Activated naive CD8-positive, alpha-beta T cell (primary cell): Measurements from ENCODE around the gene MED10.
A peak's percentile ranks its signal among the peaks of the same experiment; 100 is the strongest.

Experiments
- H3K27ac Mint-ChIP-seq: one replicate; pipeline ENCODE4 v1.8.0; 2021; ENCODE audit warnings: mixed read lengths
- H3K27me3 Mint-ChIP-seq: one replicate; pipeline ENCODE4 v1.8.0; 2021; ENCODE audit warnings: mixed read lengths
- H3K36me3 Mint-ChIP-seq: one replicate; pipeline ENCODE4 v1.8.0; 2021; ENCODE audit warnings: mixed read lengths
- H3K4me1 Mint-ChIP-seq: one replicate; pipeline ENCODE4 v1.8.0; 2021; ENCODE audit warnings: low read depth, mixed read lengths
- H3K4me3 Mint-ChIP-seq: one replicate; pipeline ENCODE4 v1.8.0; 2021; ENCODE audit warnings: mild to moderate bottlenecking, mixed read lengths
- H3K9me3 Mint-ChIP-seq: one replicate; pipeline ENCODE4 v1.8.0; 2021; ENCODE audit warnings: low read depth, mixed read lengths

MED10 gene, protein sequence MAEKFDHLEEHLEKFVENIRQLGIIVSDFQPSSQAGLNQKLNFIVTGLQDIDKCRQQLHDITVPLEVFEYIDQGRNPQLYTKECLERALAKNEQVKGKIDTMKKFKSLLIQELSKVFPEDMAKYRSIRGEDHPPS

DNA sequence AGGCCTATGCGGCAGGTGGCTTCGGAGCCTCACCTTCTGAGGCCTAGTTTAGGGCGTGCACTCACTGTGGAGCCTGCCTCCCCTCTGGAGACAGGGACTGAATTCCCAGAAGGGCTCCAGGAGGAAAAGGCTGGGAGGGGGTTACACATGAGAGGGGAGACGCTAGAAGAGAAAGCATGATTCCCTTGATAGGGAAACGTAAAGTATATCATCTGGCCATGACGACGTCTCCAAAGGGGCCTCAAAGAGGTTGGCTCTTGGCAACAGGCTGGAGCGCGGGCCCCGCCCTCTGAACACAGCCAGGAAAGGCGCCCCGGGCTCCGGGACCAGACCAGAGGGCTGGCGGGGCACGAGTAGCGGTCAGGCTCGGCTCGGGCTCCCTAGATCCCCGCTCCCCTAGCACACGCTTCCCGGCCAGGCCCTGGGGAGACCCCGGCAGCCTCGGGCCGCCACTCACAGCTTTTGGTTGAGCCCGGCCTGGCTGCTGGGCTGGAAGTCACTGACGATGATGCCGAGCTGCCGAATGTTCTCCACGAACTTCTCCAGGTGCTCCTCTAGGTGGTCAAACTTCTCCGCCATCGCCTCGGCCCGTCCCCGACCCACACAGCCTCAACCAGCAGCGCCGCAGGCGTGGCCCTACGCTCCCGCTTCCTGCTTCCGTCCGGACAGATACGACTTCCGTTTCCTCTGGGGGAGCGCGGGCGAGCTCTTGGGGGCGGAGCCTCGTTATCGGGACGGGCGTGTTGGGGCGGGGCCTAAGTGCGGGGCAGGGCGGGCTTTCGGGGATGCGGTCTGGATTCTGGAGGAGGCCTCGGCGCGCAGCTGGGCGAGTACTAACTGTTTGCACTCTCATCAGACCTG, at the start of gene MED10:
MED10 (minus strand) TSS at position 643 of the 861 bp plus-strand sequence; CDS start at position 579, 64 bp downstream.
- H3K4me1 Mint-ChIP-seq = peaks cover 52% of the 10 kb centered on the region
- peak within 1 kb of the TSS; percentile 99 for H3K4me3 Mint-ChIP-seq
- H3K9me3 Mint-ChIP-seq = no peaks in the 10 kb centered on the region
- H3K36me3 Mint-ChIP-seq = peaks cover 7% of the 10 kb centered on the region
- peak within 1 kb of the TSS; percentile 97 for H3K27ac Mint-ChIP-seq
- no peaks in the 10 kb centered on the region for H3K27me3 Mint-ChIP-seq

DNA sequence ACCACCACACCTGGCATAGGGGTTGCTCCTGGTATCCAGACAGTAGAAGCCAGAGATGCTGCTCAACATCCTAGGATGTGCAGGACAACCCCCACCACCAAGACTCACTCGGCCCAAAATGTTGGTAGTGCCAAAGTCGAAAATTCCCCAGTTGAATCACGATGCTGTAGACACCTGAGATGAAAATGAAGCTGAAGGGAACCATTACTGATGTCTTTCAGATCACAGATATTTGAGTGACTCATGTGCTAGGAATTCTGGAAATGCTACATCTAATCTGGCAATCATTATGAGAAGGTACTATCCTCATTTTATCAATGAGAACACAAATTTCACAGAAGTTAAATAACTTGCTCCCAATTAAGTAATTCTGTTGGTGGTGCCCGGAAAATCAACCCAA, 49.3 kb upstream of the MED10 start:
- Mint-ChIP-seq H3K4me1 (no peaks in the 10 kb centered on the region), H3K27ac (no peak overlapping the region), H3K27me3 (peaks cover 7% of the 10 kb centered on the region), H3K4me3 (no peak overlapping the region), H3K9me3 (no peaks in the 10 kb centered on the region), H3K36me3 (no peaks in the 10 kb centered on the region)

DNA sequence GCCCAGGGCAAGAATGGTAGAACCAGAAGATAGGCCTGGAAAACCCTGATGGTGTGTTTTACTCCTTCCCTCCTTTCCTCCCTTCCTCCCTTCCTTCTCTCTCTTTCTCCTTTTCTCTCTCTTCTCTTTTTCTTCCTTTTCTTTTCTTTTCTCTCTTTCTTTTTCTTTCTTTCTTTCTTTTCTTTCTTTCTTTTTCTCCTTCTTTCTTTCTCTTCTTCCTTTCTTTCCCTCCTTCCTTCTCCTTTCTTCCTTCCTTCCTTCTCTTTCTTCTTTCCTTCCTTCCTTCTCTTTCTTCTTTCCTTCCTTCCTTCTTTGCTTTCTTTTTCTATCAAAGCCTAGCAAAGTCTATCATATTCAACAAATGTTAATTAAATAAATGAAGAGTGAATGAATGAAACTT, 46.4 kb upstream of the MED10 start:
- Mint-ChIP-seq H3K27me3 (peaks cover 12% of the 10 kb centered on the region), H3K27ac (no peak overlapping the region), H3K4me1 (no peaks in the 10 kb centered on the region), H3K4me3 (no peak overlapping the region), H3K9me3 (no peaks in the 10 kb centered on the region), H3K36me3 (no peaks in the 10 kb centered on the region)

DNA sequence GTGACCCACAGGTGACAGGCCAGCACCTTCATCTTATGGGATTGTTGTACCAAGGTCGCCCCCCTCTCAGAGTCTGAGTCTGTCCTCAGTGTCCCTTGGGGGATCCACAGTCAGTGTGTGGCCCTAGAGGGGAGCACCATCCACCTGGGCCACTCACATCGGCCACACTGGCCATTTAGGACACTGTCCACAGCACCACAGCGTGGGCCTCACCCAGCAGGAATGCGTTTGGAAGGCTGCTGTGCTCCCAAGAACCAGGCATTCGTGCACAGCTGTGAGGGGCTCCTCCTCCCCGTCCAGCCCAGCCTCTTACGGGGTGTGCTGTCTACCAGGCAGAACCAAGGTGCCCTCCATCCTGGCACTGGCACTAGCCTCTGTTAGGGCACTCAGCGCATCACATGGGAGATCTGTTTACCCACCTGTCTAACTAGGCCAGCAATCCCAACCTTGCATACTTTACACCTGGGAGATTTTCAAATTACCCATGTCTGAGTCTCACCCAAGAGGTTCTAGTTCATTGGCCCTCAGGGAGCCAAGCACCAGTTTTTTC, 45.8 kb upstream of the MED10 start:
- Mint-ChIP-seq H3K36me3 (no peaks in the 10 kb centered on the region), H3K4me3 (no peak overlapping the region), H3K27me3 (peaks cover 10% of the 10 kb centered on the region), H3K4me1 (no peaks in the 10 kb centered on the region), H3K9me3 (no peaks in the 10 kb centered on the region), H3K27ac (no peak overlapping the region)

DNA sequence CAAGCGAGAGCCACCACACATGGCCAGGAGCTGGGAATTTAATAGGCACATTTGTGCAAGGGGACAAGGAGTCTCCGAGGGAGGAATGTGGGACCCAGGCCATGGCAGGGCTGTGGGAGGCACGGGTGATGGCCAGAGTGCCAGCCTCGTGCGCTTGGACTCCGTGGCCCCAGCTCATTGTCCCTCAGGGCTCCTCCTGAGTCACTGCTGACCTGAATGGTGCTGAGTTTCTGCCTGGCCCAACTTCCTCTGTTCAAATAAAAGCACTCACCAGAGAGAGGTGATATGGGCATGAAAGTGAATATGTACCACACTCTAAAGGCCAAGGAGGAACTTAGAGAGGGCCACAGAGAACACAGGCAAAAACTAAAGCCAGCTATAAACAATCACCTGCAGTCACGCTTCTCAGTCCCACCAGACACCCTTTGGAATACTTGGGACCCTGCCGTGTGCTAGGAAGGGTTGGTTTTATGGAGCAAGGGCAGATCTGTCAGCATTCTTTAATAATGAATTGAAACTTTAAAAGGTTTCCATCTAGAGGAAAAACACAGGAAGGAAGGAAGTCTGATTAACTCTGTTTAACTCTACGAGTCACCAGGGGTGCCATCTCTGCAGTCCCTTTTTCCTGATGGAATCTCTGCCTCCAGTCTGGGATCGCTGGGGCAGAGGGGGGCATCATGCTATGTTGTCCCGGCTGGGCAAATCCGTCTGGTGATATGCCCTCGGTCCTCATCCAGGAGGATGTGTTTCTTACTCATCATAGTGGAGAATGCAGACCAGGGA, 45.2 kb upstream of the MED10 start:
- peaks cover 9% of the 10 kb centered on the region for H3K27me3 Mint-ChIP-seq
- no peaks in the 10 kb centered on the region for H3K4me1 Mint-ChIP-seq
- H3K4me3 Mint-ChIP-seq = no peak overlapping the region
- no peaks in the 10 kb centered on the region for H3K9me3 Mint-ChIP-seq
- H3K27ac Mint-ChIP-seq = no peak overlapping the region
- H3K36me3 Mint-ChIP-seq = no peaks in the 10 kb centered on the region

DNA sequence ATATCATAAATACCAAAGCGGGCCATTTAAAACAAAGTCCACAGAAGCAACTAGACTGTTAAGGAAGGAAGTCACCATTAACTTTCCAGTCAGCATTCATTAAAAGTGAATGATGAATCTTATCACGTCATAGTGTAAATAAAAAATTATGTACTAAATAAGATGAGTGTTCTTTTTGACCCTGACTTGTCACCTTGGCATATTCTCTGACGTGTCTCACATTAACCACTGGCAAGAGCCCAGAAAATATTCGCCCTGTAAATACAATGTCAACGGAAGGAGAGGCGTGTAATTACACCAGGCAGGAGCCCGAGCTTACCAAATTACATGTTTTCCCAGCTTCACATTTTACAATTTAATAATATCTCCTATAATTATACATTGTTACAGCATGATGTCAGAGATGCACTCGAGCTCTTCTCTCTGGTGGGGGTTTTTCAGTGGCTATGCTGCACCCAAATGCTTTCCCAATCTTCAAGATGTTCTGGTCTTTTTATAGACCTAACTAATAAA, 41.0 kb upstream of the MED10 start:
- Mint-ChIP-seq H3K27ac (no peak overlapping the region), H3K4me1 (no peaks in the 10 kb centered on the region), H3K4me3 (no peak overlapping the region), H3K9me3 (no peaks in the 10 kb centered on the region), H3K36me3 (no peaks in the 10 kb centered on the region), H3K27me3 (peaks cover 10% of the 10 kb centered on the region)

DNA sequence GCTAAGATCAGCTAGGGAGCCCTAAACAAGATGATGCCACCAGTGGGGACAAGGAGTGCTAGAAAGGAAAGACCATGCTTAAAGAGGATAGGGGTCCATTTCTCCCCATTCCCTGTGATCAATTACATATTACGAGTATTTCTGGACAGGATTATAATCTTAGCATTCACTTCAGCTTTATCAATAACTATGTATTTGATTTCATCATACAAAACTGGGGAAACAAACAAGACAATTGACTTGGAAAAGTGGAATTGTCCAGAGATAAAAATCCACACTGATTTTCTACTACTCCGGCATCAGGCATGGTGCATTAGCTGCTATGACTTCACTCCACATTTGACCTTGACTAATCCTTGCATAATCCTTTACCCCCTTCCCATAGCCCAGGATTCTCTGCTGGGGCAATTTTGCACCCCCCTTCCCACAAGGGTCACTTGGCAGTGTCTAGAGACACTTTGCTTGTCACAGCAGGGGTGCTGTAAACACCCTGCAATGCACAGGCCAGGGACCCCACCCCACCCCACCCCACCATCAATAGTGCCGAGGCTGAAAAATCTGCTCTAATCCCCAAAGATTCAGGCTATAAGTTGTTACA, 40.4 kb upstream of the MED10 start:
- peaks cover 10% of the 10 kb centered on the region for H3K27me3 Mint-ChIP-seq

DNA sequence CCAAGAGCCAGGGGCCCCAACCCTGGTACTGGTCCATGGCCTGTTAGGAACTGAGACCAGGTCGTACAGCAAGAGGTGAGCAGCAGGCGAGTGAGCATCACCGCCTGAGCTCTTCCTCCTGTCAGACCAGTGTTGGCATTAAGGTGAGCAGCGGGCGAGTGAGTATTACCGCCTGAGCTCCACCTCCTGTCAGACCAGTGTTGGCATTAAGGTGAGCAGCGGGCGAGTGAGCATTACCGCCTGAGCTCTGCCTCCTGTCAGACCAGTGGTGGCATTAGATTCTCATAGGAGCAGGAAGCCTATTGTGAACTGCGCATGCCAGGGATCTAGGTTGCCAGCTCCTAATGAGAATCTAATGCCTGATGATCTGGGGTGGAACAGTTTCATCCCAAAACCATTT, 39.3 kb upstream of the MED10 start:
- Mint-ChIP-seq H3K4me3 (no peak overlapping the region), H3K27ac (no peak overlapping the region), H3K9me3 (no peaks in the 10 kb centered on the region), H3K27me3 (peaks cover 10% of the 10 kb centered on the region), H3K36me3 (no peaks in the 10 kb centered on the region), H3K4me1 (no peaks in the 10 kb centered on the region)

More for the DNA sequence above, 40.4 kb upstream of the MED10 start:
- Mint-ChIP-seq H3K4me3 (no peak overlapping the region), H3K4me1 (no peaks in the 10 kb centered on the region), H3K36me3 (no peaks in the 10 kb centered on the region), H3K27ac (no peak overlapping the region), H3K9me3 (no peaks in the 10 kb centered on the region)

DNA sequence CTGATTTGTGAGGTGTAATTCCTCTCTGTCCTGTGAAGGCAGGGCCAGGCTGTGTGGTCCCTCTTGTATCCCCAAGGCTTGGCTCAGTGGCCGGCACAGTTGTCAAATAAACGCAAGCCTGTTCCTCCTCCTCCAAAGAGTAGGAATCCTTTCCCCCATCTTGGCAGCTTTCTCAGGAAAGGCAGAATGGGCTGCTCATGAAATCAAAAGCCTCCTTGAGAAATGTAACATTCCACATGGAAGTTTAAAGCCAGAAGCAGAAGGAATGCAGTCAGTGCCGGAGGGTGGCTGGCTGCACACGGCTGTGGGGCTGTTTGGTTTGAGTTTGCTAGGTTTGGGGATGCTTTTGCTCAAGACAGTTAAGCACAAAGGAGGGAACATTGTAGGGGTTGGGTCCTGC, 34.5 kb upstream of the MED10 start:
- H3K36me3 Mint-ChIP-seq = no peaks in the 10 kb centered on the region
- no peak overlapping the region for H3K4me3 Mint-ChIP-seq
- no peaks in the 10 kb centered on the region for H3K9me3 Mint-ChIP-seq
- H3K27me3 Mint-ChIP-seq = peaks cover 4% of the 10 kb centered on the region
- no peaks in the 10 kb centered on the region for H3K4me1 Mint-ChIP-seq
- no peak overlapping the region for H3K27ac Mint-ChIP-seq

DNA sequence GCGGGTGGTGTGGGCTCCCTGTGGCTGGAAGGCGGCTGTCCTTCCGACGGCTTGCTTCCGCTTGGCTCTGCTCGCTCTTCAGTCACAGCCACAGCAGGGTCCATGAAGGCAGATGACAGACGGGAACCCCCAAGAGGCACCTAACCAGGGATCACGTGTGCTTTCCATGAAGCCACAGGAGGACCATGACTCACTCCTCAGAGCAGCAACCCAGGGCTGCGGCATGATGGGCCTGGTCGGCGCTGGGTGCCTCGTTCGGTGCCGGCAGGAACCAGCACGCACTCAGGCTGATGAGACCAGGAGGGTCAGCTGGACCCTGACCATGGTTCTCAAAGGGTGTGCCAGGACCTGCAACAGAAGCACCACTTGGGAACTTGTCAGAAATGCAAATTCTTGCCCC, 32.8 kb upstream of the MED10 start:
- Mint-ChIP-seq H3K4me3 (no peak overlapping the region), H3K27ac (no peak overlapping the region), H3K27me3 (peaks cover 4% of the 10 kb centered on the region), H3K4me1 (no peaks in the 10 kb centered on the region), H3K36me3 (no peaks in the 10 kb centered on the region), H3K9me3 (no peaks in the 10 kb centered on the region)

DNA sequence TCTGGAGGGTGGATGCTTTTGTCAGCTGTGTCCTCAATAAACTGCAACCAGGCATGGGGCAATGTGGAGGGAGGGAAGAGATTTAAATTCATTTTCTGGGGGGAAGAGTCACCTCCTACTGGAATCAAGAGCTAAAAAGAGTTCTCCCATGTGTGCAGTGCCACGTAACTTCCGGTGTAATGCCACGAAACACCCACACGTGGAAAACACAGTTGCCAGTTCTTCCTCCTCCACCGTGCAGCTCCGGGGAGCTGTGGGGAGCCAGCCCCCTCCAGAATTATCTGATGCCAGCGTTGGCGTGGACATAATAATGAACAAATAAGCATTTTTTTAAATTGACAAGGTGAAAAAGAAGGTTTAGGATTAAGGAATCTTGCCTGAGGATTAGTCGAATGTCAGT, 32.1 kb upstream of the MED10 start:
- H3K27me3 Mint-ChIP-seq = peaks cover 4% of the 10 kb centered on the region
- H3K9me3 Mint-ChIP-seq = no peaks in the 10 kb centered on the region
- H3K4me3 Mint-ChIP-seq = no peak overlapping the region
- no peak overlapping the region for H3K27ac Mint-ChIP-seq
- H3K4me1 Mint-ChIP-seq = no peaks in the 10 kb centered on the region
- no peaks in the 10 kb centered on the region for H3K36me3 Mint-ChIP-seq

DNA sequence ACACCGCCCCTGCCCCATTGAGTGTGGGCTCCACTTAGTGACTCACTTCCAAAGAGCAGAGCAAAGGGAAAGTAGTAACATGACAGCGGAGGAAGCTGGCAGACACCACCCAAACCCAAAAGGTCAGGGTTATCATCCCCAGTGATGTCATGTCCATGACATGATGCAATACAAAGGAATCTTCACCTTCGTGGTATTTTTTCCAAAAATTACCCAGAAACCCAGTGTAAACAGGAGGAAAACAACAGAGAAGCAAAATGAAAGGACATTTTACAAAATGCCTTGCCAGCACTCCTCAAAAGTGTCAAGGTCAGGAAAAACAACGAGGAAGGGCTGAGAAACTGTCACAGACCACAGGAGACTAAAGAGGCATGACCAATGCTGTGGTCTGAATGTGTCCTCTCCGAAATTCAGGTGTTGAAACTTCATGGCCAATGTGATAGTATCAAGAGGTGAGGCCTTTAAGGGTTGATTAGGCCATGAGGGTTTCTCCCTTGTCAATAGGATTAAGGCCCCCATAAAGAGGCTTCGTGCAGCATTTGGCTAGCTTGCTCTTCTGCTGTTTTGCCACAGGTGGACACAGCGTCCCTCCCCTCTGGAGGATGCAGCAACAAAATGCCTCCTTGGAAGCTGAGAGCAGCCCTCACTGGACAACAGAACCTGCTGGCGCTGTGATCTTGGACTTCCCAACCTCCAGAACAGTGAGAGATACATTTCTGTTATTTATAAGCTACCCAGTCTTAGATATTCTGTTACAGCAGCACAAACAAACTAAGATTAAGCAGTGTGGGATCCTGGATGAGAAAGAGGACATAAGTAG, 30.5 kb upstream of the MED10 start:
- Mint-ChIP-seq H3K36me3 (no peaks in the 10 kb centered on the region), H3K4me3 (no peak overlapping the region), H3K4me1 (no peaks in the 10 kb centered on the region), H3K9me3 (no peaks in the 10 kb centered on the region), H3K27me3 (no peaks in the 10 kb centered on the region), H3K27ac (no peak overlapping the region)

DNA sequence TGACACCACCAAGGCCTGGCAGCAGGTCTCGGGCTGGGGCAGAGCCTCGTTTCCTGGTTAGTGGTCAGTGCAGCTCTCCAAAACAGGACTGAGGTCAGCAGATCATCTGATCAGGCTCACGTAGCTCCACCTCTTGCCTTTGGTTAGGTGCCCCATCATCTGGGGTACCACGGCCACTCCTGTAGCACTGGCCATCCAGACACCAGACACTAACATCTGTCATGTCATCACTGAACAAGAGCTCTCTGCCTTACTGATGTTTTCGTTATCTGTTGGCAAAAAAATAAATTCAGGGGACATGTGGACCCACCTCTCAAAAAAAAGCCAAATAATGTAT, 29.9 kb upstream of the MED10 start:
- no peaks in the 10 kb centered on the region for H3K27me3 Mint-ChIP-seq
- no peaks in the 10 kb centered on the region for H3K4me1 Mint-ChIP-seq
- no peak overlapping the region for H3K4me3 Mint-ChIP-seq
- no peaks in the 10 kb centered on the region for H3K36me3 Mint-ChIP-seq
- H3K9me3 Mint-ChIP-seq = no peaks in the 10 kb centered on the region
- no peak overlapping the region for H3K27ac Mint-ChIP-seq
